Stimulated activated naive CD4-positive, alpha-beta T cell treated with Interleukin-2 at 50 U/mL for 16 hours (primary cell): ENCODE measurements around the gene NEDD4L.
"Not testable (repeated sequence)": the region's sequence is repeated elsewhere in the genome, so short reads cannot be mapped to it uniquely, and the experiment has no call there.

ENCODE experiments used
- DNase-seq: peaks from one replicate; lab custom pipeline; 2025; lab: John Stamatoyannopoulos, UW

NEDD4L gene

DNA sequence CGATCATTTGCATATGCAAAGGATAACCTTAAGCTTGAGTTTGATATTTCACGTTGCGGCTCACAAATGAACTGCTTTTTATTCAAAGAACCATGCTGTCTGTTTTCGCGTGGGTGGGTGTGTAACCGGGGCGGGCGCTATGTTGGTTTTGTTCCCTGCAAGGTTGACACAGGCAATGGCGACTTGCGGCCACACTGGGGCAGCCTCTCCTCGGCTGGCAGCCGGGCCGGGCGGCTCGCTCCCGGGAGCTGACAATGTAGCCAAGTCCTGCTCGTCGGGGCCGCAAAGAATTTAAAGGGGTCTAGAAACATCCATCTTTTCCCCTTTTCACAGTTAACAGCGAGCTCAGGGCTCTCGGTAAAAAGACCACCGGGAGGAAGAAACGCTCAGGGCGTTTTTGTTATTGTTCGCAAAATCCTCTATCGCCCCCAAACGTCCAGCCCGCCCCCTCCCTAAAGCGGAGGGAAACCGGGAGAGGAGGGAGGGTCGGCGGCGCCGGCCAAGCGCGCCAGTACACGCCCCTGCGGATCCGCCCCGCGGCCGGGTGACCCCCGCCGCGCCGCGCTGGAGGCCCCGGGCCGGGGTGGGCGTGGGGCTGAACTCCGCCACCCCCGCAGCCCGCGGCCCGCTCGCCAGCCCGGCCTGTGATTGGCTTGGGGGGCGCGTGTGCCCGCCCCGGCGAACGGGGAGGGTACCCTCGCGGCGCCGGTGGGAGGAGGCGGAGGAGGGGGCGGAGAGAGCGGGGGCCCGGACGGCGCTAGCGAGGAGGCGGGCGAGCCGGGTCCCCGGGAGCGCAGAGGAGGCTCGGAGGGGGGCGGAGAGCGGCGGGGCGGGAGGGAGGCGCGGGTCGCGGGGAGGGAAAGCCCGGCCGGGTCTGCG, at the start of gene NEDD4L:
Gene NEDD4L, plus strand, starts transcription at position 736 of the 879 bp plus-strand sequence. CDS start 435 bp downstream, outside the sequence.
- DNase-seq = peak; percentile 78

DNA sequence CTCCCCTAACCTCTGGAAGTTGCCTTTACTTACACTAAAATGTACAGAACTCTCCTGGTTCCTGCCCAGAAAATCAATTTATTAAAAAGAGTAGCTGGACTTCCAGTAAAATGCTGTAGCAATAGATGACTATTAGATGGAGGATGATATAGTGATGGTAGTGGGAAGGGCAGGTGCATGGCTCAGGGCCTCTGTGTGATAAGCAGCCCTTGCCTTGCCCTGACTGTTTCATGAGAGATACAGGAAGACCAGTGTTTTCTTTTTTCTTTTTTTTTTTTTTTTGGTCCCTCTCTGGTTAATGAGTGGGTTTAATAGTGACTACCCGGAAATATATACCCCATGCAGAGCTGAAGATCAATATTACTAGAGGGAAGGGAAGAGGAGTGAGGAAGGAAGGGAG, 48.7 kb upstream of the NEDD4L start:
- no peak for DNase-seq

DNA sequence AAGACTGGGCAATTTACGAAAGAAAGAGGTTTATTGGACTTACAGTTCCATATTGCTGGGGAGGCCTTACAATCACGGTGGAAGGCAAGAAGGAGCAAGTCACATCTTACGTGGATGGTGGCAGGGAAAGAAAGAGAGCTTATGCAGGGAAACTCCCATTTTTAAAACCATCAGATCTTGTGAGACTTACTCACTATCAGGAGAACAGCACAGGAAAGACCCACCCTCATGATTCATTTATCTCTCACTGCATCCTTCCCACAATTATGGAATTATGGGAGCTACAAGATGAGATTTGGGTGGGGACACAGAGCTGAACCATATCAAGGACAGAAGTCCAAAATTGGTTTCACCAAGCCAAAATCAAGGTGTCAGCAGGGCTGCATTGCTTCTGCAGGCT, 47.1 kb upstream of the NEDD4L start:
- not testable (repeated sequence) for DNase-seq

DNA sequence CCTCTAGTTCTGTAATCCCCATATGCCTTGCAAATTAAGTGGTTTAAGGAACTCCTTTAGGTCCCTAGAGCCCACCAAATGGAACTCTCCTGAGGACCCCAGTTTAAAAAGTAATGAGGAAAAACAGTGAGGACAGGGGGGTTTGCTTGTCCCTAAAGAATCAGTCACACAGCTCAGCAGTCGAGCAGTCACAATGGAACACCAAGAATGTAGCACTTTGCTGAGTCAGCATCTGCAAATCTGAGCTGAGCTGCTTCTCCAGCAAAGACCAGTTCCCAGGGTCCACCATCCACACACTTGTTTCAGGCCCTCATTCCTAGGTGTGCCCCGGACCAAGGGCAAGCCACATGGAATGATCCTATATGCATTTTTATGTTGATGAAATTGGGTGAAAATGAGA, 46.2 kb upstream of the NEDD4L start:
- no peak for DNase-seq

DNA sequence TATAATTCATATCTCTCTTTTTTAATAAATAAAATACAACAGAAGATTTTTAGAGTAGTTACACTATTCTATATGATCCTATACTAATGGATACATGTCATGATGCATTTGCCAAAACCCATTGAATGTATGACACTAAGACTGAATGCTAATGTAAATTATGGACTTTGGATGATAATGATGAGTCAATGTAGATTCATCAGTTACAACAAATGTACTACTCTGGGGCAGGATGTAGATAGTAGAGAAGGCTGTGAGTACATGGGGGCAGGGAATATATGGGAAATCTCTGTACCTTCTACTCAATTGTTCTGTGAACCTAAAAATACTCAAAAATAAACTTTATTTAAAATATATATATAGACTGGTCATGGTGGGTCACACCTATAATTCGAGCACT, 45.6 kb upstream of the NEDD4L start:
- no peak for DNase-seq

DNA sequence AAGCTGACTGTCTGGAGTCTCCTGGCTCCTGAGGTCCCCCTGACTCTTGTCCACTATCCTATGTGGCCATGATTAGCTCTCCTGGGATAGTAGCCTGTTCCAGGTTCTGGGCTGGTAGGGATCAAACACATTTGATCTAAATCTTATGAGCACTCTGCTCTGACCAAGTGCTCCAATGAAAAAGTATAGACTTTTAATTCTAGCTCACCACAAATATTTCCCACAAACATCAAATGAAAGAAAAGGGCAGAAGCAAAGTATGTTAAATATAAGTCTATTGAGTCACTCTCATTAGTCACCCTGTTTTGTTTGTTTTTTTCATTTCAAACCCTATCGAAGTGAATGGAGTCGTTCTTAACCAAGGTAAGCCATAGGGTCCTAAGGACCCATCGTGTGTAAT, 39.7 kb upstream of the NEDD4L start:
- no peak for DNase-seq

DNA sequence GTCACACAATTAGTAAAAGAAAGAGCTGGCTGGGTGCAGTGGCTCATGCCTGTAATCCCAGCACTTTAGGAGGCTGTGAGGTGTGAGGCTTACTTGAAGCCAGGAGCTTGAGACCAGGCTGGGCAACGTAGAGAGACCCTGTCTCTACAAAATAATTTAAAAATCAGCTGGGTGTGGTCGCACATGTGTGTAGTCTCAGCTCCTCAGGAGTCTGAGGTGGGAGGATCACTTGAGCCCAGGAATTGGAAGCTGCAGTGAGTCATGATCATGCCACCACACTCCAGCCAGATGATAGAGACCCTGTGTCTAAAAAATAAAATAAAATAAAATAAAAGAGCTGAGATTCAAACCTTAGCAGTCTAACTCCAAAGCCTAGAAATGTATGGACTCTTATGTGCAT, 39.0 kb upstream of the NEDD4L start:
- DNase-seq = no peak

DNA sequence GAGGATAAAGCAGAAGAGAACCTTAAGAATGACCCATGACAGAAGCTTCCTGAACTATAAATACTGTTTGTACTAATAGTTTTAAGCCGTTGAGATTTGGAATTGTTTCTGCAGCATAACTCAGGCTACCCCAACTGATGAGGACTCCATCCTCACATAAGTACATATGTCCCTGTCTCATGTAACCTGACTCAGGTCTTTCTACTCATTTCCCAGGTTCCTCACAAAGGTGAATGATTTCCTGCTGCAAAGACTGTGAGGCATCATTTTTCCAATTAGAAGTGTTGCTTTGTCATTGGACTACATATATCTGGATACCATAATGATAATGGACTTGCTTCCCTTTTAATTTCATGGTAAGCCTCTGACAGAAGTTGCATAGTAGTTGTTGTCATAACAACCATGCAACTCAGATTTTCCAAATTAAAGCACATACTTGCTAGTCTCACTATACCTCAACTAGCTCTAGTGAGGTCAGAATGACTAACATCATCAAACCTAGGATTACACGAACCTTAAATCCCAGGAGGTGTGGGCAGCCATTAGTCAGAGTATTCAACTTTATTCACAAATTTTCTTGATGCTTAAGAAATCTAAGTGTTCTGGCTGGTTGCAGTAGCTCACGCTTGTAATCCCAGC, 38.0 kb upstream of the NEDD4L start:
- no peak for DNase-seq

DNA sequence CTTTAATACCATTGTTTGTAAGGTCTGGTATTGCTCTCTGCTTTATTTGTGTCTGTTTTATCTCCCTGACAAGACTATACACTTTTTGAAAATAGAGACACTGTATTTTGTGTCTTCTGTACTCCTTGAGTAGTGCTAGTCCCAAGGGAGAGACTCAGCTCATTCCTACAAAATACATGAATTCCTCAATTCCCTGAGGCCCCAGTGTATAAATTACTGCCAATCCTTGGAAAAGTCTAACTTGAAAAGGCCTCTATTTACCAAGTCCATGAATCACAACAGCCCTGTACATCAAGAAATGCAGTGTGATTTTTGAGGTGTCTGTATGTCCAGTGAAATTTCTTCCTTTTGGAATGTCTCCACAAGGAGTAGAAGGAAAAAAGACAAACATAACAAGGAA, 34.9 kb upstream of the NEDD4L start:
- no peak for DNase-seq

DNA sequence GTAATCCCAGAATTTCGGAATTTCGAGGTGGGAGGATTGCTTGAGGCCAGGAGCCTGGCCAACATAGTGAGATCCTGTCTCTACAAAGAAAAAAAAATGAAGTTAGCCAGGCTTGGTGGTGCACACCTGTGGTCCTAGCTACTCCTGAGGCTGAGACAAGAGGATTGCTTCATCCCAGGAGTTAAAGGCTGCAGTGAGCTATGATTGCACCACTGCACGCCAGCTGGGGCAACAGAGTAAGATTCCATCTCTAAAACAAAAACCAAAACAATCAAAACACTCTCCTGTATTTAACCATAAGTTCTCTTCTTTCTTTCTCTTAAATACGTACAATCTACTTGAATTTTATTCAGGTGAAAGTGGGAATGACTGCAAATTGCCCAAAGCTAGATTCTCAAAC, 33.8 kb upstream of the NEDD4L start:
- DNase-seq = no peak

DNA sequence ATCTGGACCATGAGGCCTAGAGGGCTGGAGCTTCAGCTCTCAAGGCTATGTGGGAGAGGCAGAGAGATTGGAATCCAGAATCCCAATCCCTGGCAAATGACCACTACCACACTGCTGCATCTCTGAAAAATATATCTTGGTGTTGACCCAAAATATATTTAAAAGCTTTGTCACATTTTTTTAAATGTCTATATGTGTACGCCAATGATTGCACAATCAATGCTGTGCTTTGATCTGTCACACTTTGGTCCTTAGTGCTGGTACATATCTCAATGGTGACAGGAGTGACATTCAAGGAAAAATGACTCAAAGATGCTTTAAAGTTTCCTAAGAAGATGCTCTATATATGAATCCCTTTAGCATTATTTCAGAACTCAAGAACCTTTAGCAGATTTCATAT, 31.7 kb upstream of the NEDD4L start:
- DNase-seq = no peak

DNA sequence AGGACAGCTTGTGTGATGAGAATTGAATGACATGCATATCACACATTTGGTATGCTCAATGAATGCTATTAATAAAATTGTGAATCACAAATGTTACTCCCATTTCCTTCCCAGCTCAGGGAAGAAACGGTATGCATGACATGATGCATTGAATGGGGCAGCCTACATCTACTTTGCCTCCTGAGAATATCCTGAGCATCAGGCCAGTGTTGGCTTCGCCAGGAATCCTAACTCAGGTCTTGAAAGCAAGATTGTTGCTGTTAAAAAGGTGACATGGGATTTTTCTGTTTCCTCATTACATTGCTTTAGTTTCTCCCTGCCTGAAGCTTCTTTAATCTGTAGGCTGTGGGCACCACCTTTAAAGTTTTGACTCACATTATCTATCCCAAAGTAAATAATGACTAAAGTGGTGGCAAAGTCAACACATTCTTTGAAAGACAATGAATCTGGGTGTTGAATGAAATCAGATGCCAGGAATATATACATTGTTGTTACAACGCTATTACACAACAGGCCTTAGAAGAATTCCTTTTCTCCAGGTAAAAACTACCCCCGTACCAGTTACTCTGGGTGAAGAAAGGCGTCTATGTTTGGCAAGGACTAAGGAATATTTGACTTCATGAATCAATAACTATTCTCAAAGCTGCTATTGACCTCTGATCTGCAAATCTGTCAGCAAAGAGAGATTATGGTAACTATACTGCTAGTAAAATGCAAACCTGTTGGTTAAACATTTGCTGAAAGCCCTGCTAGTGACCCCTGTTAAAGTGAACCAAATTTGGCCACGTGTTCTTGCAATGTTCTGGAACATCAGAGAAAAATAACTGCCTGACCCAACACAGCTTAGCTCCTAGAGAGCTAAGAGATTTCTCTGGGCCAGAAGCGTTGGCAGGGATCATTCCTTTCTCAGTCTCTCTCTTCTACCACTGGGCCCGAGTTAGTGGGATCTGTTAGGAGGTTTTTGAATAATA, 30.5 kb upstream of the NEDD4L start:
- no peak for DNase-seq

DNA sequence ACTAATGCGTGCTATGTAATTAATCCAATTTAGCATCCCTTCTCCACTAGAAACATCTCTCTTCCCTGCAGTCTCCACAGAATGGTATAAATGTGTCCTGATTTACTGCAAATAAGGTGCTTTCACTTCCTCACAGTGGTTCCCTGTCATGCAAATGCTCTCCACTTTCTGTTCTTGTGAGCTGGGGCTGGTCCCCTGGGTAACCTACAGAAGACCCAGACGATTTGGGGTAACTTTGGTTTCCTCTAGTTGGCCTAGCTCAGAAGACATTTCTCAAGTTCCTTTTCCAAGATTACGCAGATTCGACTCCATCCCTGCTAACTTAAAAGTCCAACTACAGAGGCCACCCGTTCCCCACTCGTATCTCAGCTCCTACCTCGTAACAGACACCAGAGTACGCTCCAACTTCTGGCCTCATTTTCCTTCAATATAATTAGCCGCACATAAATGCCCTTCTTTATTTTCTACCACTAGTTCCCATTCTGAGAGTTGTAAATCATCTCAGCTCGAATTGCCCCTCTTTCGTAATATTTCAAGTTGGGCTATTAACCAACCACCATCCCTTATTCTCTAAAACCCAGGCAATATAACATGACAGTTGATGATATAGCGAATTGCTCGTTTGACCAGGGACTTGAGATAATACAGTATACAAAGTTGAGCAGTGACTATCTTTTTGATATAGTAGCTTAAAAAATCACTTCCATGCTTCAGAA, 28.8 kb upstream of the NEDD4L start:
- DNase-seq = no peak

DNA sequence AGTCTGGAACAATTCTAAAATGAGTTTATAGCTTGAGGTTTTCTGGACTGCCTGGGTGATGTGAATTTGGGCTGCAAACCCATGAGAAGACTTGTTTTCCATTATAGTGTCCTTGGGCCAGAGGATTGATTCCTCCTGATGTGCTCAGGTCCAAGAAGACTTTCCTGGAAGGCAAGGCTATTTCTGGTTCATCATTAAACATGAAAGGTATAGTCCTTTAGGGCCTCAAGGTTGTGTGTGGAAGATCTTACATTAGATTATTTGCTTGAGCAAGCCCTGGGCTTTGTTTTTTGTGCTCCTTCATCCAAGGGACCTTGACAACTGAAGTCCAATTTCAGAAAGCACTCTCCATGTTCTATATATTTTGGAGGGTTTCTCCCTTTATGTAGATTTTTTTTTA, 26.8 kb upstream of the NEDD4L start:
- DNase-seq = no peak

DNA sequence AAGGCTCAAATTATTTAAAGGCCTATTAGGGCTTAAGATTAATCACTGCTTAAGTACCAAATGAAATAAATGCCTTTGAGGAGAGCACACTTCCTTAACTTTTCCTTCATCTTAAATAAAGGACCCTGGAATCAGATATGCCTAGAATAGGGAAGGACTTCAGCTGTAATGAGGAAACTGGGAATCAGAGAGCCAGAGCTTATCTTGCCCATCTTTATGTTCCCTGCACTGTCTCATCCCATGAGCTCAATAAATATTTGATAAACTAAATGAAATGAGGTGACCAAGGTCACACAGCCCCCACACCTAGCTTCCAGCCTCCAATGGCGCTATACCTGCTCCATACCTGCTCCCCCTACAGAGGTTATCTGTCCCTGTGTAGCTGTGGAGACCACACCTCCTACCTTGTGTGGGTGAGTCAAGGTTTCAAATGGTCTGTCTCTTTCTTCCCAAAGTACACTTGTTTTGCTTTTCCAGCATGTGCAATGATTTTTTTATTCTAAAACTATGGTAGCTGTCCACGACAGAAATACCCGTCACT, 23.4 kb upstream of the NEDD4L start:
- DNase-seq = no peak

DNA sequence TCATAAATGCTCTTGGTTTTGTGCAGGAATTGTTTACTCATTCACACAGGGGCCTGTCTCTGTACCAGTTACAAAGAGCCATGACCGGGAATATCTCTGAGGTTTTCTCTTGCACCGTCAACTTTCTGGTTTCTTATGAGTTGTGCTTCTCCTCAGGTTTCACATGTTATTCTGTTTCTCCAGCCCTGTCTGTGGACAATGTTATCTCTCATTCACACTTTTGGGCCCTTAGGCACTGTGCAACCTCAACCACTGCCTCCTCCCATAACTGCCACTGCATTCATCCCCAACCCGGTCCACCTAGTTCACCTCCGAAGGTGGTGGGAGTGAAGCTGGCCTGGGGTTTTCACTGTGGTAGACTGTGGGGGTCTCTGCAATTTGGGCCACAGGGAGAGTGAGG, 22.5 kb upstream of the NEDD4L start:
- DNase-seq = no peak

DNA sequence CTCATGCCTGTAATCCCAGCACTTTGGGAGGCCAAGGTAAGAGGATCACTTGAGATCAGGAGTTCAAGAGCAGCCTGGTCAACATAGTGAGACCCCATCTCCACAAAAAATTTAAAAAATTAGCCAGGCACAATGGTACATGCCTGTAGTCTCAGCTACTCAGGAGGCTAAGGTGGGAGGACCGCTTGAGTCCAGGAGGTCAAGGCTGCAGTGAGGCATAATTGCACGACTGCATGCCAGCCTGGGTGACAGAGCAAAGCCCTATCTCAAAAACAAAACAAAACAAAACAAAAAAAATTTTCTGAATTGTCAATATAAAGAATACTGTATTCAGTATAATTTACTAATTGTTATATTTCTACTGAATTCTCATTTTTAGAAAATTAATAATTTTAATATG, 20.9 kb upstream of the NEDD4L start:
- DNase-seq = no peak

DNA sequence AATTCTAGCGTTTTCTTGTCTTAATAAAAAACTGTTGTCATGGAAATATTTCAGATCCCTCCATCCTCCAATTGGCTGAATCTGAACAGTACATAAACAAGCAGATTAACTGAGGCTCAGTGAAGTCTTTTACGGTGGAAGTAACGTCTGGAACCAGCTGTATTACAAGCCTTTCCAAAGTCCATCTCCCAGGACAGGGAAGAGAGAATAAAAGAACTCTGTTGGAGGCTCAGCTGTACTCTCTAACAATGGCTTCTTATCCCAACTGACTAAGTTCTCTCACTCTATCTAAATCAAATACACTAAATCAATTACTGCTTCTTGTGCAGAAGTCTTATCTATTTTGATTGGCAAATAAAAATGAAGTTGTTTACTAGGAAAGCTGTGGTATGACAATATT, 19.9 kb upstream of the NEDD4L start:
- no peak for DNase-seq

DNA sequence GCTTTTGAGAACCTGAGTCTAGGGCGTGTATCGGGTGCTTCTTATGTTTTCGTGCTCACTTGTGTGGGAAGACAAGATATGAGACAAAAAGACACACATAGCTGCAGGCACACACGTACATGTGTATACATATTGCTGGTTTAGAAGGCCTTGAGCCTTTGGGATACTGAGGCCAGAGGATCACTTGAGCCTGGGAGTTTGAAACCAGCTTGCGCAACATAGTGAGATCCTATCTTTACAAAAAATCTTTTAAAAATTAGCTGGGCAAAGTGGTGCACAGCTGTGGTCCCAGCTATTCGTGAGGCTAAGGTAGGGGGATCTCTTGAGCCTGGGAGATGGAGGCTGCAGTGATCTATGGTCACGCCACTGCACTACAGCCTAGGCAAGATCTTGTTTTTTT, 18.8 kb upstream of the NEDD4L start:
- no peak for DNase-seq

DNA sequence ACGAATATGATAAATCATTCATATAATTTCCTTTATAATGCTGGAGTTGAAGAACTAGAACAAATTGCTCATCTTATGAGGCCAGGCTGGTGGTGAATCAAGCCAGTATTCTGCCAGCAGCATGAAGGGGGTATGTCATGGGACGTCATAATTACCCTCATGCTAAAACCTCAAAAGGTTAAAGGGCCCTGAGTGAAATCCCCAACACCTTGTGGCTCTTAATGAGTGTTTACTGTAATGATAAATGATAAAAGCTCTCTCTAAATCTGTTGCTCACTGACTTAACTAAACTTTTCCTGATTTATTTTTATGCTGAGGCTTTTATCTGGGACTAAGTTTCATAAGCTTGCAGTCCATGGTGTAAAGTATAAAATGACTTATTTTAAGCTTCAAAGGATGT, 18.3 kb upstream of the NEDD4L start:
- no peak for DNase-seq

DNA sequence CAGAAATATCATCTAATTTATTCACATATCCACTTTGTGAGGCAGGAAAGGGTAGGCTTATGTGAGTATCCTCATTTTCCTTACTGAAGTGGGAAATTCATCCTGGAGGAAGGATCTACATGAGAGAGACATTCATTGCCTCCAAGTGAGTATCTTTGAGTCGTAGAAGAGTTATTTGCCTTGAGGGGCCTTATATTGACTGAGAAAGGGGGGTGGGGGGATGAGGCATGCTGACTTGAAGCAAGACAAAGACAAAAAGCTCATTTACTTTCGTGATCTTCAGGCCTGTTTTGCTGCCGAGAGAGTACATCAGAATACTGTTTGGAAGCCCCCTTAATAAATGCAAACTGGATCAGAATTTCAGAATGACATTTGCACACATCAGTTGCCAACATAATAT, 17.6 kb upstream of the NEDD4L start:
- DNase-seq = no peak

DNA sequence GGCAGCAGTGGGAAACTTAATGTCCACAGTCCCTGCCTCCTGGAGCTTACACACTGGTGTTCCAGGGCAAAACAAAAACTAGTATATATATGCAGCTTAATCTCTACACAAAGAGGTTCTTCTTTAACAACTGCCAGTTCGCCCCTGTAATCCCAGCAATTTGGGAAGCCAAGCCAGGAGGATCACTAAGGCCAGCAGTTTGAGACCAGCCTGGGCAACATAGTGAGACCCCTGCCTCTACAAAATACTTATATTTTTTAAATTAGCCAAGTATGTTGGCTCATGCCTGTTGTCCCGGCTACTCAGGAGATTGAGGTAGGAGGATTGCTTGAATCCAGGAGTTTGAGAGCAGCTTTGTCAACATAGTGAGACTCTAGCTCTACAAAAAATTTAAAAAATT, 17.2 kb upstream of the NEDD4L start:
- no peak for DNase-seq
